Naive thymus-derived CD4-positive, alpha-beta T cell (primary cell): ENCODE measurements around the gene SMARCC2. TPM values are rescaled to one million over a fixed set of nuclear protein-coding genes. Genes with fewer than 3 reads are reported as not detected.

ENCODE experiments used
- ATAC-seq: fragments of 150-1000 bp; cut with Tn5 transposase; 2 replicates; pipeline ENCODE4 v1.10.0; 2021; ENCODE audit warnings: mild to moderate bottlenecking, moderate library complexity
- CTCF ChIA-PET: fragments of 350-600 bp; sonication (Branson Sonifier 250); formaldehyde crosslinking; loops from one replicate; lab custom pipeline; 2021; ENCODE audit warnings: antibody characterized with exemption; lab: Charles Lee
- POLR2A ChIA-PET: fragments of 350-600 bp; sonication (Branson Sonifier 250); formaldehyde crosslinking; loops from one replicate; lab custom pipeline; 2021; ENCODE audit warnings: antibody characterized with exemption, inconsistent platforms; lab: Charles Lee
- DNase-seq, 9 donors: peaks; one replicate each; pipeline versions ENCODE4 v3.0.0 to v3.0.0-alpha.2; 2020 to 2022; ENCODE audit warnings: mixed read lengths in 1 of 9
- H3K27ac ChIP-seq: one replicate; pipeline ENCODE4 v1.7.0; 2013; ENCODE audit warnings: mild to moderate bottlenecking, low read depth, low read length, moderate library complexity
- H3K27me3 ChIP-seq, 2 donors: one replicate each; pipeline ENCODE4 v1.7.0; 2013; ENCODE audit warnings: low read length in 2 of 2, mild to moderate bottlenecking in 2 of 2, moderate library complexity in 2 of 2; ENCODE audit not compliant: control insufficient read depth in 2 of 2, insufficient read depth in 2 of 2
- H3K36me3 ChIP-seq, 3 experiments: 1 replicate in 2 of 3; 2 replicates in 1 of 3; pipeline ENCODE4 v1.7.0; 2013; ENCODE audit warnings: low read length in 3 of 3, mild to moderate bottlenecking in 3 of 3, moderate library complexity in 1 of 3; ENCODE audit not compliant: insufficient read depth in 3 of 3, control insufficient read depth in 2 of 3
- H3K4me1 ChIP-seq, 2 donors: one replicate each; pipeline ENCODE4 v1.7.0; 2013; ENCODE audit warnings: low read length in 2 of 2, mild to moderate bottlenecking in 2 of 2, moderate library complexity in 1 of 2; ENCODE audit not compliant: control insufficient read depth in 2 of 2, insufficient read depth in 2 of 2
- H3K4me3 ChIP-seq: 2 replicates; pipeline ENCODE4 v1.7.0; 2013; ENCODE audit warnings: mild to moderate bottlenecking, low read length
- H3K9me3 ChIP-seq, 3 experiments: 1 replicate in 2 of 3; 2 replicates in 1 of 3; pipeline ENCODE4 v1.7.0; 2013; ENCODE audit warnings: low read length in 3 of 3; ENCODE audit not compliant: control insufficient read depth in 2 of 3
- H3K27ac Mint-ChIP-seq, 9 donors: one replicate each; pipeline ENCODE4 v1.8.0; 2020 to 2022; ENCODE audit warnings: mixed read lengths in 9 of 9, mild to moderate bottlenecking in 8 of 9, moderate library complexity in 5 of 9, inconsistent platforms in 2 of 9
- H3K27me3 Mint-ChIP-seq, 5 donors: one replicate each; pipeline ENCODE4 v1.8.0; 2021 to 2022; ENCODE audit warnings: mixed read lengths in 5 of 5, mild to moderate bottlenecking in 1 of 5
- H3K36me3 Mint-ChIP-seq, 5 donors: one replicate each; pipeline ENCODE4 v1.8.0; 2020 to 2022; ENCODE audit warnings: mixed read lengths in 5 of 5, mild to moderate bottlenecking in 3 of 5, inconsistent platforms in 1 of 5
- H3K4me1 Mint-ChIP-seq, 7 donors: one replicate each; pipeline ENCODE4 v1.8.0; 2020 to 2022; ENCODE audit warnings: mixed read lengths in 7 of 7, mild to moderate bottlenecking in 3 of 7, inconsistent platforms in 1 of 7
- H3K4me3 Mint-ChIP-seq, 10 donors: one replicate each; pipeline ENCODE4 v1.8.0; 2020 to 2022; ENCODE audit warnings: mild to moderate bottlenecking in 10 of 10, mixed read lengths in 10 of 10, moderate library complexity in 6 of 10, inconsistent platforms in 2 of 10
- H3K9me3 Mint-ChIP-seq, 11 donors: one replicate each; pipeline ENCODE4 v1.8.0; 2020 to 2022; ENCODE audit warnings: mixed read lengths in 11 of 11, mild to moderate bottlenecking in 4 of 11, inconsistent platforms in 1 of 11, moderate library complexity in 1 of 11
- intact Hi-C, 2 donors: fragments of 100-400 bp; cut with micrococcal nuclease; formaldehyde crosslinking; loops; one replicate each; pipeline ENCODE4 v1.15.1; 2023
- polyA plus RNA-seq, 2 donors: library from polyadenylated mRNA; unstranded; fragments of 300-500 nt; fragmentation: Illumina TruSeq; gene quantifications; one replicate each; pipeline ENCODE4 v1.2.3, GENCODE V29; 2021
- total RNA-seq, 6 experiments: library from RNA in 5 of 6; stranded (reverse) in 5 of 6; gene quantifications; 1 replicate in 5 of 6; 2 replicates in 1 of 6; pipeline ENCODE4 v1.2.3 and lab custom pipeline; 2021 to 2026

SMARCC2 gene
- total and polyA plus RNA-seq, 7 experiments from 2014 or later = 64.6 to 187 (median 131) TPM

DNA sequence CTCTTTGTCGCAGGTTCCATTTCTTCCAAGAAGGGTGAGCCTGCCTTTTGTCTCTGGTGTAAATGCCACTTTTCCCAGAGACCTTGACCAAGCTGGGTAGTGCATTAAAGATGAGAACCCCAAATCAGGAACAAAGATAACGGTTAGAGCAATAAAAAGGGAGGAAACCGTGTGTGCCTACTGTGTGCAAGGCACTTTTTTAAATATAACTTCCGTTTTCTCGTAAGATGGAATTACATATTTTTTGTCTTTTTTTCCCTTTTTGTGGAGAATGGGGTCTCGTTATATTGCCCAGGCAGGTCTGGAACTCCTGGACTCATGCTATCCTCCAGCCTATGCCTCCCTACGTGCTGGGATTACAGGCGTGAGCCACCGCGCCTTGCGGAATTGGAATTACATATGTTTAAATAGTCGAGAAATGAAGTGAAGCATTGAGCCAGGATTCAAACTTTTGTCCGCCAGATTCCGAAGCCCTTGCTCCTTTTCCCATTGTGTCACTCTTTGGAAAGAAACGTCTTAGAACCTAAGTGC is 34.4 kb upstream of the SMARCC2 start:
- ChIA-PET POLR2A (interaction anchor here (0.5 to 3.8 kb wide), 8 partner anchors 19 to 294 kb away, joined by 3 to 61 read pairs (median 23); partner anchors contain the start of genes CS, ESYT1, RAB5B and RPL41), CTCF (interaction anchor here (0.6 to 3.5 kb wide), 5 partner anchors 17 to 447 kb away, joined by 3 to 38 read pairs (median 5); partner anchors contain the start of genes RPL41 and ZC3H10)
- H3K9me3 ChIP-seq = no peaks in the 10 kb centered on the region
- H3K4me3 ChIP-seq = peak overlapping the region; percentile 82
- peaks cover 16 to 57% (median 46%) of the 10 kb centered on the region in 7 donors for H3K4me1 Mint-ChIP-seq
- H3K27ac Mint-ChIP-seq = peak overlapping the region; percentile 78 to 100 (median 91)
- H3K27ac ChIP-seq = peak overlapping the region; percentile 98
- H3K4me3 Mint-ChIP-seq = peak overlapping the region; percentile 77 to 99 (median 87)
- DNase-seq (peak in 1 of 9 donors; percentile 10), ATAC-seq (no peak)
- H3K27me3 Mint-ChIP-seq = peaks cover 0 to 3% (median 0%) of the 10 kb centered on the region in 5 donors
- peaks cover 0 to 5% (median 0%) of the 10 kb centered on the region in 3 experiments for H3K36me3 ChIP-seq
- intact Hi-C loops = loop anchor here (1.0 to 5.0 kb wide), 21 partner anchors 17 to 864 kb away; partner anchors contain the start of genes ANKRD52 (in 2 of the 2), STAT2 (in 2 of the 2), COQ10A (in 1 of the 2) and CS (in 1 of the 2)
- H3K36me3 Mint-ChIP-seq = peaks cover 0 to 9% (median 0%) of the 10 kb centered on the region in 5 donors
- H3K4me1 ChIP-seq = peaks cover 22 to 27% of the 10 kb centered on the region in 2 donors
- no peaks in the 10 kb centered on the region for H3K27me3 ChIP-seq
- H3K9me3 Mint-ChIP-seq = no peaks in the 10 kb centered on the region

- CTCF ChIA-PET = interaction anchor here (0.6 to 3.5 kb wide), 20 partner anchors 8 to 889 kb away, joined by 3 to 38 read pairs (median 5); partner anchors contain the start of genes ANKRD52, IL23A, RPL41 and SMARCC2
- peak overlapping the region; percentile 97 to 100 (median 99) for H3K27ac Mint-ChIP-seq
- peak in 2 of 9 donors; percentile 7 to 10 for DNase-seq
- POLR2A ChIA-PET = interaction anchor here (0.6 to 3.8 kb wide), 44 partner anchors 9 to 405 kb away, joined by 3 to 61 read pairs (median 6); partner anchors contain the start of genes ANKRD52, CNPY2, COQ10A and CS
- no peaks in the 10 kb centered on the region for H3K9me3 ChIP-seq
- H3K36me3 ChIP-seq = peaks cover 0 to 5% (median 0%) of the 10 kb centered on the region in 3 experiments
- peak overlapping the region; percentile 98 for H3K27ac ChIP-seq
- peaks cover 22 to 27% of the 10 kb centered on the region in 2 donors for H3K4me1 ChIP-seq
- peaks cover 0 to 3% (median 0%) of the 10 kb centered on the region in 5 donors for H3K27me3 Mint-ChIP-seq
- intact Hi-C loops = loop anchor here (1.0 to 5.0 kb wide), 7 partner anchors 70 to 865 kb away; partner anchors contain the start of genes CS (in 1 of the 2), MYL6B (in 1 of the 2), NAB2 (in 1 of the 2) and PAN2 (in 1 of the 2)
- peaks cover 16 to 57% (median 46%) of the 10 kb centered on the region in 7 donors for H3K4me1 Mint-ChIP-seq
- peaks cover 0 to 9% (median 0%) of the 10 kb centered on the region in 5 donors for H3K36me3 Mint-ChIP-seq
- H3K4me3 ChIP-seq = peak overlapping the region; percentile 82
- peak overlapping the region; percentile 92 to 100 (median 98) for H3K4me3 Mint-ChIP-seq
- no peaks in the 10 kb centered on the region for H3K27me3 ChIP-seq
- H3K9me3 Mint-ChIP-seq = no peaks in the 10 kb centered on the region
- no peak for ATAC-seq
Measured at GRCh38 chr12:56222531-56222895, 33.2 kb upstream of the SMARCC2 start.

DNA sequence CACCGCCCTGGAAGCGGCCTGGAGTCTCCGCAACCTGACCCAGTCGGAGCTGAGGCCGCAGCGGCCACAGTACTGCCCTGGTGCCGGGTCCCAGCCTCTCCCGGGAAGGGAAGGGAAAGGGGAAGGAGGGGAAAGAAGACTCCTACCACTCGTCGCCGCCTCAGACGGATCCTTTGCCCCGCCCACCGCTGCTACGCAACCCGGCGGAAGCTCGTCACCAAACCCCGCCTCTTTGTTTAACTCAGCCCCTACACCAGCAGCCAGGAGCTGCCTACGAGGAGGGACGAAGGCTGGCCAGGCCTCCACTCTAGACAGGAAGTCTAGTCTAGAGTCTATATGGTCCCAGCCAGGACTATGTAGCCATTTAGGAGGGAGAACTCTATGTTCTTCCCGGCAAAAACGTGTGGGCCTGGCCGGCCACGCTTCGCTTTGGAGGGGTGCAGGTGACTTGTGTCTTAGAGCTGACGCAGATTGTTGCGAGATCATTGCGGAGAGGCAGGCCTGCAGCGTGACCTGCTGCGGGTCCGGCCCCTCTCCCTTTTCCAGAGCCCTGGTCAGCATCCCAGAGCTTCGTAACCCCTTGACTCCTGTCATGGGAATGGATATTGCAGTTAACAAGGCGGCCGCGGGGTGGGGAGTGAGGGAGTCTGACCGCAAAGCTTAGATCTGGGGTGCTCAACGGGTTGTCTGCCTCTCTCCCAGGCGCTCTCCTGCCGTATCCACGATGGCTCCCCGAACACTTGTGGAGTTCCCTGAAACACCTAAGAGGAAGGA is 32.7 kb upstream of the SMARCC2 start, which contains the start of gene RNF41:
Gene RNF41, minus strand, starts transcription at position 166 of the 774 bp plus-strand sequence. CDS start 7,875 bp downstream, outside the sequence.
- Mint-ChIP-seq H3K4me1 (peaks cover 16 to 57% (median 46%) of the 10 kb centered on the region in 7 donors), H3K27ac (peak within 1 kb of the TSS; percentile 97 to 100 (median 99)), H3K36me3 (peaks cover 0 to 9% (median 0%) of the 10 kb centered on the region in 5 donors), H3K27me3 (peaks cover 0 to 3% (median 0%) of the 10 kb centered on the region in 5 donors), H3K9me3 (no peaks in the 10 kb centered on the region), H3K4me3 (peak within 1 kb of the TSS; percentile 92 to 100 (median 98))
- H3K4me3 ChIP-seq = peak within 1 kb of the TSS; percentile 82
- peaks cover 22 to 27% of the 10 kb centered on the region in 2 donors for H3K4me1 ChIP-seq
- H3K36me3 ChIP-seq = peaks cover 0 to 5% (median 0%) of the 10 kb centered on the region in 3 experiments
- ChIA-PET CTCF (interaction anchor here (0.6 to 3.5 kb wide), 27 partner anchors 9 to 890 kb away, joined by 3 to 38 read pairs (median 4); partner anchors contain the start of genes ANKRD52, CNPY2, IL23A and RPL41), POLR2A (interaction anchor here (0.6 to 3.8 kb wide), 55 partner anchors 8 to 505 kb away, joined by 3 to 61 read pairs (median 5); partner anchors contain the start of genes ANKRD52, BAZ2A, CNPY2 and COQ10A)
- intact Hi-C loops = loop anchor here (1.0 to 5.0 kb wide), 10 partner anchors 70 to 865 kb away; partner anchors contain the start of genes CS (in 1 of the 2), MYL6B (in 1 of the 2), NAB2 (in 1 of the 2) and PA2G4 (in 1 of the 2)
- peak within 1 kb of the TSS; percentile 98 for H3K27ac ChIP-seq
- ATAC-seq (peak; percentile 90), DNase-seq (peak; percentile 85 to 93 (median 92))
- H3K27me3 ChIP-seq = no peaks in the 10 kb centered on the region
- H3K9me3 ChIP-seq = no peaks in the 10 kb centered on the region

DNA sequence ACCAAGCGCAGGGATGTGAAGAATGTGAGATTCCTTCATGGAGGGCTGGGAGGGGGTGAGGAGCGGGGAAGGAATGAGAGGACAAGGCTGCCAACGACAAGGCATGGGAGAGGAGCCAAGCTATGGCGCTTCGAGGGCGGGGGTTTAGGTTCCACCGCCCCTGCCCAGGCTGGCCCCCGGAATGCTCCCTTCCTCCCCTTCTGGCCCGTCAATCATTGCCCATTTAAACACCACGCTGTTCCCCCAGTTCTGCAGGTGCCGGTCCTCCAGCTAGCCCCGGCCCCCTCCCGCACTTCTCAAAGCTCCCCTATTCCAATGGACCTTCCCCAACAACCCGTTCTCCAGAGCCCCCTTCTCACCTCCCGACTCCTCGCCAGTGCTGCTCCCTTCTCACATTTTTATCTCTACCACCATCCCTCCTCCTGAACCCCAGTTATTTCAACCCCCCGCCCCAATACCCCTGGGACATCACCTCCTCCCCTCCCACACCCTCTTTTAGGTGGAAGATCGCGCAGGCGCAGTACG is 32.0 kb upstream of the SMARCC2 start:
- H3K36me3 ChIP-seq = peaks cover 0 to 9% (median 0%) of the 10 kb centered on the region in 3 experiments
- no peaks in the 10 kb centered on the region for H3K27me3 ChIP-seq
- Mint-ChIP-seq H3K4me3 (peak overlapping the region; percentile 92 to 100 (median 98)), H3K36me3 (peaks cover 0 to 12% (median 0%) of the 10 kb centered on the region in 5 donors), H3K4me1 (peaks cover 21 to 62% (median 51%) of the 10 kb centered on the region in 7 donors), H3K27me3 (peaks cover 0 to 3% (median 0%) of the 10 kb centered on the region in 5 donors), H3K9me3 (no peaks in the 10 kb centered on the region), H3K27ac (peak overlapping the region; percentile 97 to 100 (median 99))
- peak overlapping the region; percentile 82 for H3K4me3 ChIP-seq
- POLR2A ChIA-PET = interaction anchor here (0.5 to 3.8 kb wide), 45 partner anchors 8 to 506 kb away, joined by 3 to 61 read pairs (median 5); partner anchors contain the start of genes ANKRD52, BAZ2A, CNPY2 and COQ10A
- H3K9me3 ChIP-seq = no peaks in the 10 kb centered on the region
- intact Hi-C loops = loop anchor here (1.0 to 5.0 kb wide), 6 partner anchors 69 to 866 kb away; partner anchors contain the start of genes MYL6B (in 1 of the 2), NAB2 (in 1 of the 2), PA2G4 (in 1 of the 2) and PAN2 (in 1 of the 2)
- DNase-seq (peak in 1 of 9 donors; percentile 11), ATAC-seq (peak; percentile 45)
- CTCF ChIA-PET = interaction anchor here (0.6 to 3.5 kb wide), 23 partner anchors 10 to 484 kb away, joined by 3 to 38 read pairs (median 4); partner anchors contain the start of genes ANKRD52, CNPY2, PA2G4 and RPL41
- peaks cover 22 to 27% of the 10 kb centered on the region in 2 donors for H3K4me1 ChIP-seq
- H3K27ac ChIP-seq = peak overlapping the region; percentile 98

DNA sequence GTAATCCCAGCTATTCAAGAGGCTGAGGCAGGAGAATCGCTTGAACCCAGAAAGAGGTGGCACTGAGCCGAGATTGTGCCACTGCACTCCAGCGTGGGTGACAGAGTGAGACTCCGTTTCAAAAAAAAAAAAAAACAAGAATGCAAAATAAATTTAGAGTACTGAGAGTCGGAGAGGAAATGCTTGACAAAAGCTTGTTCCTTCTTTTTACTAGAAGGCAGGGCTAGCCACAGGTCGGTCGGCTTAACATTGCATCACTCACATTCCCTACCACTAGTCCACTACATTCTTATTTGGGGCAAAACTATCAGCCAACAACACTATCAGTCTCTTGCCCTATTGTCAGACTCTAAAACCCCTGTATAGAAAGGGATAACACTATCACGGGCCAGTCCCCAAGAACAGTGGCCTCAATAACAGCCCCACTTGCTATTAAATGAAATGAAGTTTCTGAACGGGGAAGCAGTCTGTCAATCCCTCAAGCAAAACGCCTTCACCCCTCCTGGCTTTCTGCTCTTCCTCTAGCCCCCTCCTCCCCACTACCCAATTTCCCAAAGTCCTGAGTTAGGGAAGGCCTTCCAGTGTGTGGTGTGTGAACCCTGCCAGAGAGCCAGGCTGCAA is 31.4 kb upstream of the SMARCC2 start:
- CTCF ChIA-PET = interaction anchor here (1.1 to 3.5 kb wide), 9 partner anchors 15 to 416 kb away, joined by 3 to 38 read pairs (median 5); partner anchors contain the start of genes PA2G4, RPL41, SMARCC2 and ZC3H10
- H3K36me3 Mint-ChIP-seq = peaks cover 0 to 9% (median 0%) of the 10 kb centered on the region in 5 donors
- Histone ChIP-seq H3K36me3 (peaks cover 0 to 10% (median 0%) of the 10 kb centered on the region in 3 experiments), H3K27ac (peak overlapping the region; percentile 98), H3K27me3 (no peaks in the 10 kb centered on the region), H3K4me3 (peak overlapping the region; percentile 82), H3K9me3 (no peaks in the 10 kb centered on the region), H3K4me1 (peaks cover 22 to 27% of the 10 kb centered on the region in 2 donors)
- H3K27ac Mint-ChIP-seq = peak overlapping the region; percentile 97 to 100 (median 99)
- H3K27me3 Mint-ChIP-seq = peaks cover 0 to 3% (median 0%) of the 10 kb centered on the region in 5 donors
- POLR2A ChIA-PET = interaction anchor here (0.5 to 3.8 kb wide), 14 partner anchors 9 to 419 kb away, joined by 3 to 61 read pairs (median 14); partner anchors contain the start of genes COQ10A, RPL41, SMARCC2 and SPRYD4
- ATAC-seq (no peak), DNase-seq (peak in 4 of 9 donors; percentile 11 to 27 (median 22))
- H3K4me1 Mint-ChIP-seq = peaks cover 21 to 66% (median 52%) of the 10 kb centered on the region in 7 donors
- peak overlapping the region; percentile 92 to 100 (median 98) for H3K4me3 Mint-ChIP-seq
- H3K9me3 Mint-ChIP-seq = no peaks in the 10 kb centered on the region
- intact Hi-C loops = loop anchor here (1.0 to 5.0 kb wide), 6 partner anchors 68 to 867 kb away; partner anchors contain the start of genes MYL6B (in 1 of the 2), NAB2 (in 1 of the 2), PA2G4 (in 1 of the 2) and PAN2 (in 1 of the 2)
